Fibroblast of mammary gland (primary cell): Measurements from ENCODE around the gene DKKL1.
A peak's percentile ranks its signal among the peaks of the same experiment; 100 is the strongest.

Source experiments
- DNase-seq: peaks from one replicate; pipeline ENCODE4 v3.0.0-alpha.2; 2010; ENCODE audit warnings: low read depth
- H3K4me3 ChIP-seq: 2 replicates; pipeline ENCODE4 v1.5.1; 2011; ENCODE audit warnings: low read depth, mild to moderate bottlenecking, low read length, moderate library complexity; ENCODE audit not compliant: control insufficient read depth
- CTCF ChIP-seq: conservative IDR thresholded peaks from 2 replicates; pipeline ENCODE4 v1.5.1; 2011; ENCODE audit warnings: low read depth, low read length, inconsistent platforms; ENCODE audit not compliant: control insufficient read depth, insufficient read depth

DKKL1 gene

GRCh38 chr19:49411681-49412326 is 48.1 kb downstream of the DKKL1 start:
- H3K4me3 ChIP-seq, result no peak overlapping the region
- no peak for DNase-seq
- TF ChIP-seq CTCF, result no peak

GRCh38 chr19:49413348-49413747 is 49.7 kb downstream of the DKKL1 start:
- no peak for TF ChIP-seq CTCF
- DNase-seq, result peak; percentile 43
- H3K4me3 ChIP-seq, result no peak overlapping the region

GRCh38 chr19:49414256-49414655 is 50.6 kb downstream of the DKKL1 start:
- TF ChIP-seq CTCF, result no peak
- no peak for DNase-seq

GRCh38 chr19:49415102-49415809 is 51.6 kb downstream of the DKKL1 start:
- no peak for TF ChIP-seq CTCF
- DNase-seq, result peak; percentile 83

More at GRCh38 chr19:49414256-49414655, 50.6 kb downstream of the DKKL1 start:
- no peak overlapping the region for H3K4me3 ChIP-seq

GRCh38 chr19:49415810-49416200 is 52.1 kb downstream of the DKKL1 start:
- TF ChIP-seq CTCF, result no peak
- no peak for DNase-seq
- no peak overlapping the region for H3K4me3 ChIP-seq

More at GRCh38 chr19:49415102-49415809, 51.6 kb downstream of the DKKL1 start:
- no peak overlapping the region for H3K4me3 ChIP-seq

- no peak for DNase-seq
- H3K4me3 ChIP-seq, result no peak overlapping the region
- no peak for TF ChIP-seq CTCF
Observed at GRCh38 chr19:49417088-49417487, 53.4 kb downstream of the DKKL1 start.
